Astrocyte of the cerebellum (primary cell): Measurements from ENCODE around the gene FAM124A.

ENCODE experiments used
- DNase-seq: peaks from one replicate; pipeline ENCODE4 v3.0.0-alpha.2; 2011; ENCODE audit warnings: low read depth
- H3K4me3 ChIP-seq: 2 replicates; pipeline ENCODE4 v1.5.1; 2011; ENCODE audit warnings: mild to moderate bottlenecking, low read depth, low read length, moderate library complexity
- CTCF ChIP-seq: IDR thresholded peaks from 2 replicates; pipeline ENCODE4 v1.5.1; 2012; ENCODE audit warnings: low read length, low read depth, moderate library complexity, mild to moderate bottlenecking; ENCODE audit errors: missing control alignments
- in situ Hi-C: cut with HindIII; loops from 2 replicates; pipeline ENCODE4 v1.10.0; 2017; ENCODE audit warnings: low sequenced_read_pairs

Gene FAM124A

GRCh38 chr13:51326777-51327176 is 104.6 kb downstream of the FAM124A start:
- no peak overlapping the region for H3K4me3 ChIP-seq
- in situ Hi-C loops, result no loop called here
- DNase-seq, result no peak
- no peak for TF ChIP-seq CTCF

GRCh38 chr13:51327961-51328360 is 105.8 kb downstream of the FAM124A start:
- TF ChIP-seq CTCF, result no peak
- in situ Hi-C loops, result no loop called here
- H3K4me3 ChIP-seq, result no peak overlapping the region
- no peak for DNase-seq

- no peak overlapping the region for H3K4me3 ChIP-seq
- TF ChIP-seq CTCF, result no peak
- in situ Hi-C loops, result no loop called here
- DNase-seq, result no peak
These were observed 106.3 kb downstream of the FAM124A start for GRCh38 chr13:51328488-51328887.

- no peak for DNase-seq
- no peak for TF ChIP-seq CTCF
- no peak overlapping the region for H3K4me3 ChIP-seq
- in situ Hi-C loops, result no loop called here
These were observed 107.4 kb downstream of the FAM124A start for GRCh38 chr13:51329606-51330005.

GRCh38 chr13:51330791-51331190 is 108.6 kb downstream of the FAM124A start:
- DNase-seq, result peak; percentile 40
- H3K4me3 ChIP-seq, result no peak overlapping the region
- no peak for TF ChIP-seq CTCF

GRCh38 chr13:51331354-51331861 is 109.2 kb downstream of the FAM124A start:
- in situ Hi-C loops, result no loop called here
- no peak overlapping the region for H3K4me3 ChIP-seq
- no peak for TF ChIP-seq CTCF
- DNase-seq, result no peak

More at GRCh38 chr13:51330791-51331190, 108.6 kb downstream of the FAM124A start:
- in situ Hi-C loops, result no loop called here
